Kidney capillary endothelial cell (primary cell): ENCODE results near the gene FXR2.
A peak's percentile ranks its signal among the peaks of the same experiment; 100 is the strongest.
"Not testable (repeated sequence)": the region's sequence is repeated elsewhere in the genome, so short reads cannot be mapped to it uniquely, and the experiment has no call there.

ENCODE experiments used
- DNase-seq: peaks from one replicate; pipeline ENCODE4 v3.0.0-alpha.2; 2018; ENCODE audit warnings: low spot score

FXR2 gene

DNA sequence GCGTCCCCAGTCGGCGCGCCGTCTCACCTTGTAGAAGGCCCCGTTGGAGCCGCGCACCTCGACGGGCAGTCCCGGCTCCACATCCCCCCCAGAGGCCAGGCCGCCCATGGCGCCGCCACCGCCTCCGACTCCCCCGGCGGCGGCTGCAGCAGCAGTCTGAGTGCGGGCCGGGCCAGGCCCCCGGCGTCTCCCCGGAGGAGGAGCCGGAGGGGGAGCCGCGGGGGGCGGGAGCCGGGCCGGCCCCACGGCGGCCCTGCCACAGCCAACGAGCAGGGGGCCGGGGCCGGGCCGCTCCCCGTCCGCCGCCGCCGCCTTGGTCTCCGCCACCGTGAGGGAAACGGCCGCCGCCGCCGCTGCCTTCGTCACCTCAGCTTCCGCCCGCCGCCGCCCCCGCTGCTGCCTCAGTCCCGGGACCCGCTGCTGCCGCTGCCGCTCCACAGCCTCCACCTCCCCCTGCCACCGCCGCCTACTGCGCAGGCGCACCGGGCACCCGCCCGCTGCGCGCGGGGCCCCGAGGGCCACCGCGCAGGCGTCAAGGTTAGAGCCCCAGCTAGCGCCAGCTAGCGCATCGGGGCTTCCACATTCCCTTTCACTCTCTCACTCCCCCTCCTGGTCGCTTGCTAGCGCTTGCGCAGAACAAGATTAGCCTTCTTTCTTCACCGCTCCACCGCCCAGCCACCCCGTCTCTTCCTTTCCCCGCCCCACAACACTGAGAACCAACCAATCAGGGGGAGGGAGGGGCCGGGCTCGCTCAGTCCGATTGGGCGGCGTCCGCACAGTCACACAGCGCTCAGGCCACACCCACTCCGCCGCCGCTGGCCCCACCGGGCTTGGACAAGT, at the start of gene FXR2:
FXR2 (minus strand) TSS at position 473 of the 840 bp plus-strand sequence; CDS start at position 108, 365 bp downstream.
- DNase-seq, result peak; percentile 100

DNA sequence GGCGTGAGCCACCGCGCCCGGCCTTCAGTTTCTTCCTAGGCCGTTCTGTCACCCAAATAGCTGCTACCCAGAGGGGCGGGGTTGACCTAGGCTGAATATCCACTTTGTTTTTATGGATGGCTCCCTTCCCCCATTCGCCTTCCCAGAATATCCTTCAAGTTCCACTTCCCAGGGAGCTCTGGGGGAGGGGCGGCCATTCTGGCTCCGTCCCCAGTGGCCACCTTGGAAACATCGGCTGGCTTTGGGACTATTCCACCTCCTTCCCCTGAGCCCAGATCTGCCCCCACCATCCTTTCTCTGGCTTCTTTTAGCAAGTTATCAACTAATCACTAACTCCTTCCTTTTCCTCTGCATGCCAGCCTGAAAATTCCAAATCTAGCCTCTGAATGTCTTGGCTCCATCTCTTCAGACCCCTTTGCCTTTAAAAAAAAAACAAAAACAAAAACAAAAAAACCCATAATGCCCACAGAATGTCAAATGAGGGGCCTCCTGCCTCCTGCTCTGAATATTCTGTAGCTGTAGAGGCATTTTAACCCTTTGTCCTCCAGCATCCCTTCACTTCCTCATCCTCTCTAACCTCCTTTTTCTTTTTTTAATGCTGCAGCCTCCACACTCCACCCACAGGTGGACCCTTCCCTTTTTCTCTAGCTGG, 42.4 kb upstream of the FXR2 start:
- no peak for DNase-seq

DNA sequence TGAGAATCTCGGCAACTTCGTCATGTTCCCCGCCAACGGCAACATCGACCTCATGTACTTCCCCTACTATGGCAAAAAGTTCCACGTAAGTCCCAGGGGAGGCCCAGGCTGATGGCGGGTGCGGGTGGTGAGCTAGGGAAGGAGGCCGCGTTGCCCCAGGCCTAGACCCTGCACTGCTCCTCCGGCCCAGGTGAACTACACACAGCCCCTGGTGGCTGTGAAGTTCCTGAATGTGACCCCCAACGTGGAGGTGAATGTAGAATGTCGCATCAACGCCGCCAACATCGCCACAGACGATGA, 40.8 kb upstream of the FXR2 start:
- no peak for DNase-seq

DNA sequence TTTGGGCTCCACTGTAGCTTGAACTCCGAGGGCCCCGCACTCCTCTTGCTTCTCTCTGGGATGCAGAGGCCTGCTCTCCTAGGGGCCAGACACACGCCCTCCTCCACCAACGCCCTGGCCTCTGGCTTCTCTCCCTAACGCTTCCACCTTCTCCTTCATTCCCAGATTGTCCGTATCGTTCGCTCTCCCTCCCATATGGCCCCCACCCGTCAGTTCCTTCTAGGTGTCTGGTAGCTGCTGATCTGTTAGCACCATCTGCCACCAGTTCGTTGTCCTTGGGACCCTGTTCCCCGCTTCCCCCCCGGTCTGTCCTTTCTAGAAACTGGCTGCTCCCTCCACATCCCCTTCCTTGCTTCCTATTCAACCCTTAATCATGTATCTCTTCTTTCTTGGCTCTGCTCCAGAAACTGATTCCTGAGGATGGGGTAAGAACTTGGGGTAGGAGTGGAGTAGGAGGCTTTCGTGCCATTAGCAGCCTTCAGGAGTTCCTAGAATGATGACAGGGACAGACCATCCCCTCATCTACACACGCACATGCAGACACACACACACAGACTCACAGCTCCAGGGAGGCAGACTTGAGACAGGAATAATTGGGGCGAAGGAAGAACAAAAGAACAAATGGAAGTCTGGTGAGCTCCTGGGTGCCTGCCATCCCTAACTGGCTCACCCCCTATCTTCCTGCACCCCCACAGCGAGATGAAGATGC, 40.3 kb upstream of the FXR2 start:
- DNase-seq, result no peak

DNA sequence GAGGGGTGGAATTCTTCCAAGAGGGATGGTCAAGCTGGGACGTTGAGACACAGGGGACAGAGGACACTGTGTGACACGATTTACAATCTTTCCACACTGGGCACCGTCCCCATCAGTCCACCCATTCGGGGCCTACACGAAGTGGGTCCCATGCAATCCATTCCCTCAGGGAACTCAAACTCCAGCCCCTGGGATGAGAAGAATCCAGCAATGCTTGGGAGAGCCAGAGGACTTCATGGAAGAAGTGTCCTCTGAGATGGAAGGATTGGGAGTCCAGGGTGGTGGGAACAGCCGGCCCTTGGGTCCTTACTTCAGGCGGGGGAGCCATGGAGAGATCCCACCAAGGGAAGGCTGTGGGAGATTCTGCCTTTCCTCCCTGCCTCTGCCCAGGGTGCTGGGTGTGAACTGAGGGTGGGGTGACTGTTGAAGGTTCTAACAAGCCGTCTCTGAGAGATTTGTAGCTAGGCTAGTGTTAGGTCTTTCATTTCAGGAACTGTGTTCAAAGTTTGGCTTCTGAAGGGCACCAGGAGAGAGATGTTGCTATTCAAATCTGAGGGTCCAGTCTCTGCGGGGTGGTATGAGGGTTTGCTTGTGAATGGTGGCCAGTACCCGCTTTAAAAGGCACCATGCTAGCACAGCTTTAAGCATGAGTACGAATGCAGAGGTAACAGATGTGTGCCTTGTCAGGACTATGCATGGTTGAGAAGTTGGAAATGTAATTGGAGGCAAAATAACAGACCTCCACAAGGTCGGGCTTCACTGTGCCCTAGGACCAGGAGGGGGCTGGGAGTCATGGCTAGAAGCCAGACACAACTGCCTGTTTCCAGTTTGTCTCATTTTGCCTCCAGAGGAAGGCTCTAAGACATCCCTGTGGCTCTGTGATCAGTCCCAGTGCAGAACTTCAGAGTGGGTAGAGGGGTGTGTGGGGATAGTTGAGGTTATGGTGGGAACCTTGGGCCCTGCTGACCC, 38.0 kb upstream of the FXR2 start:
- DNase-seq, result no peak

DNA sequence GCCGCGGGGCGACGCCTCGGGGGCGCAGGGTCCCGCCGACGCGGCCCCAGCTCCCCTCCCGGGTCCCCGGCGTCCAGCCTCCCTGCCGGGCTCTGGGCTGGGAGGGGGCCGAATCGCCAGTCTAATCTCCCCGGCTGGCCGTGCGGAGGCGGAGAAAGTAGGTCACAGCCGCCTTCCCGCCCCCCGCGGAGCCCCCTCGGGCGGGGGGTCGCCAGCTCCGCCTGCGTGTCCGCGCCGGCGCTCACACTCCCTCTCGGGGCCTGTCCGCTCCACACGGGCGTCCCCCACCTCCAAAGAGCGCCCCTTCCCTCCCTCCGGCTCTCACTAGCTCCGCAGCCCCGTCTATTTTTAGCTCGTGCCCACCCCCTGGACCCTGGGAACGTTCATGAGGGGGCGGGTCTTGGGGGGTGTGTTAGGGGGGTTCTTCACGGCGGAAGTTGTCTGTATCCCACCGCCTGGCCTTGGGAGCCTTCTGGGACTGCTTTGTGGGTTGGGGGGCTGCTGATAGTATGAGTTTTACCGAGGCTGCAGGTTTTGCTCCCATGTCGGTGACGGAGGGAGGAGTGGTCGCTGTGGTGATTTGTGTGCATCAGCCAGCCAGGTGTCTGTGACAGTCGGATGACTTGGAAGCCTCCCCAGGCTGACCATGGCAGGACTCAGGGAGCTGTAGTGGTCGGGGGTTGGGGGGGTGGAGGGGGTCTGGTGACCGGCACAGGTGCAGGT, 37.1 kb upstream of the FXR2 start:
- no peak for DNase-seq

DNA sequence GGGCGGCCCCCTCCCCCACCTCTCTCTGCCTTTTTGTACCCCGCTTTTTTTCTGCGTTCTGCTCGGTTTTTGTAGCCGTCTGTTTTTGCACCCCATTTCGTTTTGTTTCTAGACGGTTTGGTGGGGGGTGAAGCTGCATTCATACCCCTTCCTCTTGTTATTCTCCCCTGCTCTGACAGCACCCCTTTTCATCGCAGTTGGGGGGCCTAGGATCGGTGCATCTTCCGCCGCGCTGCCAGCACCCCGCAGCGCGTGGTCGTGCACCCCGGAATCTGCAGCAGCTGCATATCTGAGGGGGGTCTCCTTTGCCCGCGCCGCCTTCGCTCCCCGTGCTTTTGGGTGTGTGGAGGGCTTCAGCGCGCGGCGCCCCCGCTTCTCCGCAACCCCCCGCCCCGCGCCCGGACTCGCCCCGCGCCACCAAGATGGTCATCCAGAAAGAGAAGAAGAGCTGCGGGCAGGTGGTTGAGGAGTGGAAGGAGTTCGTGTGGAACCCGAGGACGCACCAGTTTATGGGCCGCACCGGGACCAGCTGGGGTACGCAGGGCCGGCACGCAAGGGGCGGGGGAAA, 36.5 kb upstream of the FXR2 start:
- DNase-seq, result no peak

DNA sequence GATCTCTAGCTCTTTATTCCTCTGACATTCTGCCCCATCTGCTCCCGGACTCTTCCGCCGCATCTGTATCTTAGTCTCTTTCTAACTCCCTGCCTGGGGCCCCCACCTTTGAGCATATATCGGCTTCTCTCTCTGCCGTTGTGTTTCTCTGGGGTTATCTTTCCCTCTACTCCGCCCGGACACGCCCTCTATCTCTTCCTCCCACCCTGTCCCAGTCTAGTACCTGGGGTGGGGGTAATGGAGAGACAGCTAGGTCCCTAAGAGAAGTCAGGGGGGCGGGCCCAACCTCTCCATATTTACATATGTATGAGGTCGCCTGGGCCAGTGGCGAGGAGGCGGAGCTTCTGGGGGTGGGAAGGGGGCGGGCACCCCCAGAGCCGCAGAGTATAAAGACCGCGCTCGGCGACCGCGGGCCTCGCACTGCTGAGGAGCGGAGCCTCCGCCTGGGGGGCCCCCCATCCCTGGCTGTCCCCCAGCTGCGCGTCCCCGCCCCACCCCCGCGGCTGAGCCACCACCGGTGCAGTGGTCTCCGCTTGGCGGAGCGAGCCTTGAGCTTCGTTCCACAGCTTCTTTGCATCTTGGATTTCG, 35.9 kb upstream of the FXR2 start, which contains the start of gene ATP1B2:
ATP1B2 (plus strand) TSS at position 418 of the 588 bp plus-strand sequence. CDS start 593 bp downstream, outside the sequence.
- DNase-seq, result no peak

DNA sequence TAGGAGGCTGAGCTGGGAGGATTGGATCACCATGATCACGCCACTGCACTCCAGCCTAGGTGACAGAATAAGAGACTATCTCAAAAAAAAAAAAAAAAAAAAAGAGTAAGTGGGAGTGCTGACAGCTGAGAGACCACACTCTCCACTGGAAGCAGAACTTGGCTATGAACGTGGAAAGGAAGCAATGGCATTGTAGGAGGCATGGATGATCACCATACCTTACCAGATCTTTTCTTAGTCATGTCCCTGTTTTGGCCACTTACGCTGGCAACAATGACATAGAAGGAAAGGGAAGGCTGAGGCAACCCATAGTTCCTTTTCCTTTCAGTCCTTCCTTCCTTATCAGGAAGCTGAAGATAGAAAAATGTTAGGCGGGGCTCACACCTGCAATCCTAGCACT, 32.3 kb upstream of the FXR2 start:
- DNase-seq, result no peak

DNA sequence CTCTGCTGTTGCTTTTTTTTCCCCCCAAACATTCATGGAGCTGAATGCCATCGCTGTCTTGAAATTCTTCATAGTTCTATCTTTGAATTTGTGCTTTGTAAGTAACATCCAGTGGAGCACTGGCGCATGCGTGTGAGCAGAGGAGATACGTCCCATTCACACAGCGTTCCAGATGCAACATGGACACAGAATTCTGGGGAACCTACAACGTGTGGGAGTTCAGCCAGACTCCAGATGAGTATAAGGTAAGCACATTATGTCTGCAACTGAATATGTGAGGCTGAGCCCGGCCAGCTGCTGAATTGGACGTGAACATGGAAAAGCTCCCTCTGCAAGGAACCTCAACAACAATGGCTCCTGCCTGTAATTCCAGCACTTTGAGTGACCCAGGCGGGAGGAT, 31.8 kb upstream of the FXR2 start:
- DNase-seq, result no peak

DNA sequence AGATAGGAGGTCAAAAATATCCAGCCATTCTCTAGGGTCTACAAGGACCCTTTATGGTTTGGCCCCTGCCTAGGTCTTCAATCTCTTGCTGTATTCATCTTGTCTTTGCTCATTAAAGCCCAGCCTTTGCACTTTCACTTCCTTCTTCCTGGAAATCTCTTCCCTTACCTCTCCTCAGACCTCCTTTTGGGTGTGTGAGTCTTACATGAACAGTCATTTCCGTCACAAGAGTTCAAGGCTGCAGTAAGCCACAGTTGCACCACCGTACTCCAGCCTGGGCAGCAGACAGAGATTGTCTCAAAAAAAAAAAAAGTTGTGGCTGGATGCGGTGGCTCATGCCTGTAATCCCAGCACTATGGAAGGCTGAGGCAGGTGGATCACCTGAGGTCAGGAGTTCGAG, 30.1 kb upstream of the FXR2 start:
- DNase-seq, result no peak

DNA sequence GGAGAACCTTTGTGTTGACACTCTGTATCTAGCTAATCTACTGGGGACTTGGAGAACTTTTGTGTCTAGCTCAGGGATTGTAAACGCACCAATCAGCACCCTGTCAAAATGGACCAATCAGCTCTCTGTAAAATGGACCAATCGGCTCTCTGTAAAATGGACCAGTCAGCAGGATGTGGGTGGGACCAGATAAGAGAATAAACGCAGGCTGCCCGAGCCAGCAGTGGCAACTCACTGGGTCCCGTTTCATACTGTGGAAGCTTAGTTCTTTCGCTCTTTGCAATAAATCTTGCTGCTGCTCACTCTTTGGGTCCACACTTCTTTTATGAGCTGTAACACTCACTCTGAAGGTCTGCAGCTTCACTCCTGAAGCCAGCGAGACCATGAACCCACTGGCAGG, 26.9 kb upstream of the FXR2 start:
- DNase-seq, result not testable (repeated sequence)

DNA sequence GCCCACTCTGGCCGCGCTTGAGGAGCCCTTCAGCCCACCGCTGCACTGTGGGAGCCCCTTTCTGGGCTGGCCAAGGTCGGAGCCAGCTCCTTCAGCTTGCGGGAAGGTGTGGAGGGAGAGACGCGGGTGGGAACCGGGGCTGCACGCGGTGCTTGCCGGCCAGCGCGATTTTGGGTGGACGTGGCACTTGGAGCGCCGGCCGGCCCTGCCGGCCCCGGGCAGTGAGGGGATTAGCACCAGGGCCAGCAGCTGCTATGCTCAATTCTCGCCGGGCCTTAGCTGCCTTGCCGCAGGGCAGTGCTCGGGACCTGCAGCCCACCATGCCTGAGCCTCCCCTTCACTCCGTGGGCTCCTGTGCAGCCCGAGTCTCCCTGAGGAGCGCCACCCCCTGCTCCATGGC, 26.1 kb upstream of the FXR2 start:
- no peak for DNase-seq

DNA sequence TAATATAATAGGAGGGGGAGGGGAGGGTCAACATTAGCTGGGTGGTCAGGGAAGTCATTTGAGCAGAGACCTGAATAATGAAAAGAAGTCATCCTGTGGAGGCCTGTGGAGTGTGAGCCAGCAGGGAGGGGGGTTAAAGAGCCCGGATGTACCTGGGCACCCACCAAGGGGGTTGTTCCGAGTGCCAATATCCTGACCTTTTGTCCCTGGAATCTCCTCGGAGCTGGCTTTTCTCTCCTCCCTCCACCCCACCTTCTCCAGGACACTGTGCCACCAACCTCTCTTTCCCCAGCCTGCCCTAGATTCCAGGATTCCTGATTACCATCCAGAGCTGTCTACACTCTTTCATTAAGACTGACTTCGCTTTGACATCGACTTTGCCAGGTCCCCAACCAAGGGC, 21.5 kb upstream of the FXR2 start:
- DNase-seq, result no peak

DNA sequence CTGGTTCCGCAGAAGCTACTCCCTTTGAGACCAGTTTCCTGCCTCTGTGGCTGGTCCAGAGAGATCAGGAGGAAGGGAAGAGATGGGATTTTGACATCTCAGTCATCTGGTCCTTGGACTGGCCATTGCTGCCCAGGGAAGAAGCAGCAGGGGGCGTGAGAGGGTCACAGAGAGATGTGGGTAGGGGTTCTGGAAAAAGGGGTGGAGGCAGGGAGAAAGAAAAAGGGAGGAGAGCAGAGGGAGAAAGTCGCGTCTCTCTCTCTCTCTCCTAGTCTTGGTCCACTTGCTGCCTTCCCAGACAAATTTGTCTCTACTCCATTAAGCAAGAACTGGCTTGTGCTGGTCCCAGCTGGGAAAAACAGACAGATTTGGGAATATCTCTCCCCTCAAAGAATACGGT, 19.7 kb upstream of the FXR2 start:
- DNase-seq, result no peak

DNA sequence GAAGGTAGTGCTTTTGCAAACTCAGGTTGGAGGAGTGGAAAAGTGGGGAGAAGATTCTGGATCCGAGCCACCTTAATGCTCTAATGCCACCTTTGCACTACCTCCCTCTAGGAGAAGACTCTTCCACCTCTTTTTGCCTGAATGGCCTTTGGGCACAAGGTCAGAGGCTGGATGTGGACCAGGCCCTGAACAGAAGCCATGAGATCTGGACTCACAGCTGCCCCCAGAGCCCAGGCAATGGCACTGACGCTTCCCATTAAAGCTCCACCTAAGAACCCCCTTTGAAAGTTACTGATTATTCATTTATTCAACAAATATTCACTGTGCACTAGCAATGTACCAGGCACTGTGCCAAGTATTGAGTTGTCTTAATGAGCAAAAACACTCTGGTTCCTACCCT, 18.4 kb upstream of the FXR2 start:
- DNase-seq, result no peak

DNA sequence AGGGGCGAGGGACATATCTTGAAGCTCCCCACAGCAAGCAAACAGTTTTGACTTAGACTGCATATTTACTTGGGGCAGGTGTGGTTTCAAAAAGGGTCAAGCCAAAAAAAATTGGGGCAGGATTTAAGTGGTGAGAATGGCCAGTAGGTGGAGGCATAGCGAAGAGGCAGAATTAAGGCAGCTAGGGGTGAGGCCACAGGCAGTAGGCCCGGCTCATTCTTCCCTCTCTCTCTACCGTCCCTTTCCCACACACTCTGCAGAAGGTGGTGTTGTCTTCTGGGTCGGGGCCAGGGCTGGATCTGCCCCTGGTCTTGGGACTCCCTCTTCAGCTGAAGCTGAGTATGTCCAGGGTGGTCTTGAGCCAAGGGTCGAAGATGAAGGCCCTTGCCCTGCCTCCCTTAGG, 17.8 kb upstream of the FXR2 start:
- DNase-seq, result peak; percentile 28

DNA sequence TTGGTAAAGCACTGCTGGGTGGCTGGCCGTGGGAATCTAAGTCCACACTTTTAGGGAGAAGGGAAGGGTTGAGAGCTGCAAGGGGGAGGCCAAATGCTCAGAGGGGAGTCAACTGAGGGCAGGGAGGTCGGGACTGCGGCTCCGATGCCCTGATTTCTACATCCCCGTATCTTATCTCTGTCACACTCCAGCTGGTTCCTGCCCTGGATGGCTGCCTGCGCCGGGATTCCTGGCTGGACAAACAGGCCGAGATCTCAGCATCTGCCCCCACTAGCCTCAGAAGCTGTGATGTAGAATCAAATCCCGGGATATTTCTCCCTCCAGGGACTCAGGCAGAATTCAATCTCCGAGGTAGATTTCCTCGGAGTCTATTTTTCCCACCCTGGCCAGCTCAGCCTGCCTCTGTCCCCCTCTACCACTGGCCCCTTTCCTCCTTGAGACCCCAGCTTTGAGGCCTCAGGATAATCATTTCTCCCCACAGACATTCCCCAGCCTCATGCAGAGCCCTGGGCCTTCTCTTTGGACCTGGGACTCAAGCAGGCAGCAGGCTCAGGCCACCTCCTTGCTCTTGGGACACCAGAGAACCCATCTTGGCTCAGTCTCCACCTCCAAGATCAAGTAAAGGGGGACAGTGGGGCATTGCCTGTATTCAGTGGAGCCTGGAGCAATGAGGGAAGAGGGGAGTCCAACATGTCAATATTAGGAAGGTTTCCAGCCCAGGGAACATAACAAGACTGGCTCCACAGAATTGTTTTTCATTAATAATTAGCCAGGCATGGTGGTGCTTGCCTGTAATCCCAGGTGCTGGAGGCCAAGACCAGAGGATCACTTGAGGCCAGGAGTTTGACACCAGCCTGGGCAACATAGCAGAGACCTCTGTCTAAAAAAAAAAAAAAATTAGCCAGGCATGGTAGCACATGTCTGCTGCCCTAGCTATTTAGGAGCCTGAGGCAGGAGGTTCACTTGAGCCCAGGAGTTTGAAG, 17.0 kb upstream of the FXR2 start:
- no peak for DNase-seq

DNA sequence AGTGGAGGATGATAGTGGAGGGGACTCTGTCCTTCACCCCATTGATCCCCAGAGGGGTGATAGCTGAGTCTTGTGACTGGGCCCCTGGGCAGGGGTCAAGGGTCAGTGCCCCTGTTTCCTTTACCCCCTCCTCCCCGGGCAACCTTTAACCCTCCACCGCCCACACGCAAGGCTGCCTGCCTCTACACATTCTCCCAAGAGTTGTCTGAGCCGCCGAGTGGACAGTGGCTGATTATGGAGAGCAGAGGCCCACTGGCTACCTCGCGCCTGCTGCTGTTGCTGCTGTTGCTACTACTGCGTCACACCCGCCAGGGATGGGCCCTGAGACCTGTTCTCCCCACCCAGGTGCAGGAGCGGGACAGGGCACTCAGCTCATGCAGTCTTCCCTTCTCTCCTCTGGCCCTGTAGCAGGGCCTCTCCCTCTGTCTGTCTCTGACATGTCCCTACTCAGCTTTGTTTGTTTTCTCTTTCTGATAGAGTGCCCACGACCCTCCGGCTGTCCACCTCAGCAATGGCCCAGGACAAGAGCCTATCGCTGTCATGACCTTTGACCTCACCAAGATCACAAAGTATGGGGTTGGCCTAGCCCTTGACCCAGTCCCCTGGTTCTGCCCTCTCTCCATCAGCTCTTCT, 15.4 kb upstream of the FXR2 start, which contains the start of gene SHBG:
SHBG (plus strand) TSS at position 197 of the 633 bp plus-strand sequence; CDS start at position 235, 38 bp downstream.
- DNase-seq, result no peak
